ENCODE measurements around the gene DEDD. TPM values are rescaled to one million over a fixed set of nuclear protein-coding genes. Genes with fewer than 3 reads are reported as not detected.
A peak's percentile ranks its signal among the peaks of the same experiment; 100 is the strongest.

Gene DEDD
- total RNA-seq (14.7 TPM), polyA plus RNA-seq (24.8 TPM)
- long read RNA-seq, donor 1 = 0 reads
- long read RNA-seq, donor 2, transcript DEDD-202 (6 exons, 2,345 nt) = major isoform, 9 of 19 reads
- long read RNA-seq, donor 2, transcript DEDD-203 (6 exons, 2,300 nt) = minor isoform, 7 of 19 reads
- long read RNA-seq, donor 2, partial matches to known transcripts = 0 of 19 reads
- long read RNA-seq, donor 2, other reads (novel, unspliced or antisense) = 0 of 19 reads
- long read RNA-seq, donor 3, transcript DEDD-202 (6 exons, 2,345 nt) = major isoform, 6 of 7 reads
- long read RNA-seq, donor 3, partial matches to known transcripts = 0 of 7 reads
- long read RNA-seq, donor 3, other reads (novel, unspliced or antisense) = 0 of 7 reads
- long read RNA-seq, donor 4, partial matches to known transcripts = 0 of 3 reads
- long read RNA-seq, donor 4, other reads (novel, unspliced or antisense) = 0 of 3 reads
- long read RNA-seq, donor 5, transcript DEDD-202 (6 exons, 2,345 nt) = major isoform, 10 of 30 reads
- long read RNA-seq, donor 5, partial matches to known transcripts = 16 of 30 reads
- long read RNA-seq, donor 5, other reads (novel, unspliced or antisense) = 0 of 30 reads
- long read RNA-seq, donor 6, transcript DEDD-202 (6 exons, 2,345 nt) = major isoform, 8 of 10 reads
- long read RNA-seq, donor 6, partial matches to known transcripts = 0 of 10 reads
- long read RNA-seq, donor 6, other reads (novel, unspliced or antisense) = 0 of 10 reads
- long read RNA-seq, donor 7, transcript DEDD-202 (6 exons, 2,345 nt) = major isoform, 6 of 9 reads
- long read RNA-seq, donor 7, partial matches to known transcripts = 0 of 9 reads
- long read RNA-seq, donor 7, other reads (novel, unspliced or antisense) = 0 of 9 reads
- long read RNA-seq, donor 8, partial matches to known transcripts = 28 of 60 reads
- long read RNA-seq, donor 8, other reads (novel, unspliced or antisense) = 27 of 60 reads
- long read RNA-seq, donor 9, partial matches to known transcripts = 0 of 4 reads
- long read RNA-seq, donor 9, other reads (novel, unspliced or antisense) = 0 of 4 reads
- long read RNA-seq, donor 10, partial matches to known transcripts = 0 of 4 reads
- long read RNA-seq, donor 10, other reads (novel, unspliced or antisense) = 0 of 4 reads

GRCh38 chr1:161132410-161133219, at the start of gene DEDD:
DEDD (minus strand) TSS chr1:161132667; CDS start chr1:161124462, 8,205 bp downstream.
- peak; percentile 68 to 96 (median 88) for DNase-seq (ENCODE audit: low read depth in 6 of 9, low spot score in 9 of 9)
- H3K4me1 ChIP-seq (ENCODE audit: control insufficient read depth in 2 of 2, insufficient read depth in 2 of 2, low read length in 2 of 2) = peaks cover 23 to 29% of the 10 kb centered on the region in 2 donors
- under 1% methylated on average over 68 of the region's 68 CpGs for WGBS
- H3K27me3 ChIP-seq (ENCODE audit: control insufficient read depth in 2 of 2, insufficient read depth in 1 of 2, low read length in 1 of 2) = no peaks in the 10 kb centered on the region
- peaks cover 2 to 32% of the 10 kb centered on the region in 2 donors for H3K36me3 ChIP-seq (ENCODE audit: control insufficient read depth in 2 of 2, insufficient read depth in 2 of 2, low read length in 1 of 2)
- H3K4me3 ChIP-seq (ENCODE audit: low read length in 2 of 2) = peak within 1 kb of the TSS; percentile 63 to 80
- H3K9me3 ChIP-seq (ENCODE audit: control insufficient read depth in 2 of 2, insufficient read depth in 1 of 2, low read length in 1 of 2) = no peaks in the 10 kb centered on the region
- peak within 1 kb of the TSS; percentile 80 to 93 for H3K27ac ChIP-seq (ENCODE audit: low read depth in 1 of 2, low read length in 1 of 2)

DNA sequence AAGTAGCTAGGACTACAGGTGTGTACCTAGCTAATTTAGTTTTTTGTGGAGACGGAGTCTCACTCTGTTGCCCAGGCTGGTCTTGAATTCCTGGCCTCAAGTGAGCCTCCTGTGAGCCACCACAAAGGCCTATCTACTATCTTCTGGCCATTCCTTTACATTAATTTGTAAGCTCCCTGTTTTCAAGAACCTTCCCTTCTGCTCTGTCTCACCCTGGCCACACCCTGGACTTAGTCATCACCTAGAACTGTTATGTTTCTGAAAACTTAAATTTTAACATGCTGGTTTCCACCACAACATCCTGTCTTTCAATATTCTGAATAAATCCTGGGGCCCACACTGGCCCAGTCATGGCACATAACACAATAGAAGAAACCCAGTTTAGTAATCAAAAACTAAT, 49.7 kb upstream of the DEDD start:
- Histone ChIP-seq H3K27ac (ENCODE audit: low read depth in 1 of 2, low read length in 1 of 2) (peak overlapping the region; percentile 45 to 52), H3K4me3 (ENCODE audit: low read length in 2 of 2) (no peak overlapping the region), H3K9me3 (ENCODE audit: control insufficient read depth in 2 of 2, insufficient read depth in 1 of 2, low read length in 1 of 2) (no peaks in the 10 kb centered on the region), H3K36me3 (ENCODE audit: control insufficient read depth in 2 of 2, insufficient read depth in 2 of 2, low read length in 1 of 2) (no peaks in the 10 kb centered on the region), H3K4me1 (ENCODE audit: control insufficient read depth in 2 of 2, insufficient read depth in 2 of 2, low read length in 2 of 2) (peaks cover 16 to 53% of the 10 kb centered on the region in 2 donors), H3K27me3 (ENCODE audit: control insufficient read depth in 2 of 2, insufficient read depth in 1 of 2, low read length in 1 of 2) (no peaks in the 10 kb centered on the region)
- WGBS = 96% methylated on average over 1 of the region's 1 CpG
- DNase-seq (ENCODE audit: low read depth in 6 of 9, low spot score in 9 of 9) = peak in 1 of 9 donors; percentile 47

GRCh38 chr1:161180639-161181038, 48.2 kb upstream of the DEDD start:
- DNase-seq (ENCODE audit: low read depth in 6 of 9, low spot score in 9 of 9) = peak in 1 of 9 donors; percentile 39
- Histone ChIP-seq H3K27me3 (ENCODE audit: control insufficient read depth in 2 of 2, insufficient read depth in 1 of 2, low read length in 1 of 2) (no peaks in the 10 kb centered on the region), H3K4me1 (ENCODE audit: control insufficient read depth in 2 of 2, insufficient read depth in 2 of 2, low read length in 2 of 2) (peaks cover 16 to 52% of the 10 kb centered on the region in 2 donors), H3K36me3 (ENCODE audit: control insufficient read depth in 2 of 2, insufficient read depth in 2 of 2, low read length in 1 of 2) (peaks cover 0 to 3% of the 10 kb centered on the region in 2 donors), H3K9me3 (ENCODE audit: control insufficient read depth in 2 of 2, insufficient read depth in 1 of 2, low read length in 1 of 2) (no peaks in the 10 kb centered on the region), H3K4me3 (ENCODE audit: low read length in 2 of 2) (no peak overlapping the region), H3K27ac (ENCODE audit: low read depth in 1 of 2, low read length in 1 of 2) (no peak overlapping the region)
- 87% methylated on average over 1 of the region's 1 CpG for WGBS

DNA sequence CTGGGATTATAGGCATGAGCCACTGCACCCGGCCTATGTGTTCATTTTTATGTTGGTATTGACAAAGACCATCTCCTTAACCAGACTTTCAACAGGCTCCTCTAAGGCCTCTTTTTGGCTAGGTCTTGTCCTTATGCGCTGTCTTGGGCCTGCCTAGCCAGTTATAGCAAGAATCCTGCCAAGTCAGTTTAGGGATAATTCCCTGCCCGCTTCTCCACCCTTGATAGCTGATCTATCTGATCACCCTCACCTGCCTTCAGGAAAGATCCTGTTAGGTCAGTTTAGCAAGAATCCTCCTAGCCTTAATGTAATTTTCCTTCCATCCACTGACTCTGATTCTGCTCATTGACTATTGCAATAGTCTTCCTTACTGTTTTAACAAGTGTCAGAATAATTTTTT, 47.2 kb upstream of the DEDD start:
- Histone ChIP-seq H3K4me1 (ENCODE audit: control insufficient read depth in 2 of 2, insufficient read depth in 2 of 2, low read length in 2 of 2) (peaks cover 12 to 44% of the 10 kb centered on the region in 2 donors), H3K27me3 (ENCODE audit: control insufficient read depth in 2 of 2, insufficient read depth in 1 of 2, low read length in 1 of 2) (no peaks in the 10 kb centered on the region), H3K27ac (ENCODE audit: low read depth in 1 of 2, low read length in 1 of 2) (no peak overlapping the region), H3K36me3 (ENCODE audit: control insufficient read depth in 2 of 2, insufficient read depth in 2 of 2, low read length in 1 of 2) (peaks cover 5 to 11% of the 10 kb centered on the region in 2 donors), H3K9me3 (ENCODE audit: control insufficient read depth in 2 of 2, insufficient read depth in 1 of 2, low read length in 1 of 2) (no peaks in the 10 kb centered on the region), H3K4me3 (ENCODE audit: low read length in 2 of 2) (no peak overlapping the region)
- 97% methylated on average over 3 of the region's 3 CpGs for WGBS
- no peak for DNase-seq (ENCODE audit: low read depth in 6 of 9, low spot score in 9 of 9)

DNA sequence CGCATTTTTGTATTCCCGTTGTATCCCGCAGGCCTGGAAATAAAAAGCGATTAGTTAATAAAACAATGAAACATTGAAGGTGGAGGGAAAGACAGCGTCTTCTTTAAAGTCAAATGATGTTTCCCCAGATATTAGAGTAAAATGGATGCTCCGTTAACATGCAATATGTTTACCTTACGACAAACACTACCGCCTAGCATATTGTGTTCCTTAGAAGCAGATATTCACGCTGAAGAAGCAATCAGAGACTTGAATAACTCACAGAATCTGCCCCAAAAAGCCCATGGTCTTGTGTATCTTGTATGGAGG, 45.4 kb upstream of the DEDD start:
- Histone ChIP-seq H3K4me3 (ENCODE audit: low read length in 2 of 2) (peak overlapping the region in 1 of 2 donors; percentile 87), H3K36me3 (ENCODE audit: control insufficient read depth in 2 of 2, insufficient read depth in 2 of 2, low read length in 1 of 2) (peaks cover 19 to 26% of the 10 kb centered on the region in 2 donors), H3K27ac (ENCODE audit: low read depth in 1 of 2, low read length in 1 of 2) (peak overlapping the region; percentile 68 to 80), H3K27me3 (ENCODE audit: control insufficient read depth in 2 of 2, insufficient read depth in 1 of 2, low read length in 1 of 2) (no peaks in the 10 kb centered on the region), H3K4me1 (ENCODE audit: control insufficient read depth in 2 of 2, insufficient read depth in 2 of 2, low read length in 2 of 2) (peaks cover 12 to 30% of the 10 kb centered on the region in 2 donors), H3K9me3 (ENCODE audit: control insufficient read depth in 2 of 2, insufficient read depth in 1 of 2, low read length in 1 of 2) (no peaks in the 10 kb centered on the region)
- no peak for DNase-seq (ENCODE audit: low read depth in 6 of 9, low spot score in 9 of 9)
- 90% methylated on average over 9 of the region's 9 CpGs for WGBS

- Histone ChIP-seq H3K4me1 (ENCODE audit: control insufficient read depth in 2 of 2, insufficient read depth in 2 of 2, low read length in 2 of 2) (peaks cover 12 to 25% of the 10 kb centered on the region in 2 donors), H3K27me3 (ENCODE audit: control insufficient read depth in 2 of 2, insufficient read depth in 1 of 2, low read length in 1 of 2) (no peaks in the 10 kb centered on the region), H3K36me3 (ENCODE audit: control insufficient read depth in 2 of 2, insufficient read depth in 2 of 2, low read length in 1 of 2) (peaks cover 25 to 32% of the 10 kb centered on the region in 2 donors), H3K4me3 (ENCODE audit: low read length in 2 of 2) (peak within 1 kb of the TSS; percentile 85 to 87), H3K27ac (ENCODE audit: low read depth in 1 of 2, low read length in 1 of 2) (peak within 1 kb of the TSS; percentile 71 to 86), H3K9me3 (ENCODE audit: control insufficient read depth in 2 of 2, insufficient read depth in 1 of 2, low read length in 1 of 2) (no peaks in the 10 kb centered on the region)
- WGBS = 6% methylated on average over 50 of the region's 50 CpGs
- DNase-seq (ENCODE audit: low read depth in 6 of 9, low spot score in 9 of 9) = peak; percentile 64 to 92 (median 84)
Measured at GRCh38 chr1:161177112-161177935, 44.9 kb upstream of the DEDD start, which contains the start of gene B4GALT3. B4GALT3 (minus strand) TSS chr1:161177507; CDS start chr1:161176060, 1,447 bp downstream.

DNA sequence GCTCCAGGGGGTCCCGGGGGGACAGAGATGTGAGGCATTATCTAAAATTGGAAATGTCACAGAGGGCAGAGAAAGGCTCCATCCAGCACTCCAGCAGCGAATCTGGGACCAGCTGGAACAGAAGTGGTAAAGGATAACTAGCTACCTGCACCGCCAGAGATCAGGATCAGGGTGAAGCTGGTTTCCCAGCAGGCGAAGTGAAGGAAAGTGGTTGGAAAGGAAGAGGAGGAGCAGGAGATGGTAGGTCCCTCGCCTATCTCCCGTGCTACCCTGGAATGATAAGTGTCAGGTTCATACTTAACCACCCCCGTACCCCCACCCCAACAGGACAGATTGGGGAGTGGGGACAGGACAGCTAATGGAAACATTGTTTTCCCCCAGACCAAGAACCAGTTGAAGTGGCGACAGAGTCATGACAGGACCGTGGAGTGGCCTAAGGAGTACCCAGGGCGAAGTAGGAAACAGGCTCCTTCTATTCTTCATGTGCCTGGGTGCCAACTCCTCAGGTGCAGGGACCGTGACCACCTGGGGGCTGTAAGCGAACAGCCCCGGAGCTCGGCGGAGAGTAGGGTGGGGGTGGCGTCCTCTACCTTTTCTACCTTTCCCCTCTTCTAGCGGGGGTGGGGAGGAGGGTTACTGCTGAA, 44.1 kb upstream of the DEDD start:
- WGBS = 32% methylated on average over 17 of the region's 17 CpGs
- no peak for DNase-seq (ENCODE audit: low read depth in 6 of 9, low spot score in 9 of 9)

More for the DNA sequence above, 44.1 kb upstream of the DEDD start:
- Histone ChIP-seq H3K4me3 (ENCODE audit: low read length in 2 of 2) (peak overlapping the region; percentile 85 to 87), H3K9me3 (ENCODE audit: control insufficient read depth in 2 of 2, insufficient read depth in 1 of 2, low read length in 1 of 2) (no peaks in the 10 kb centered on the region), H3K27me3 (ENCODE audit: control insufficient read depth in 2 of 2, insufficient read depth in 1 of 2, low read length in 1 of 2) (no peaks in the 10 kb centered on the region), H3K4me1 (ENCODE audit: control insufficient read depth in 2 of 2, insufficient read depth in 2 of 2, low read length in 2 of 2) (peaks cover 12 to 21% of the 10 kb centered on the region in 2 donors), H3K27ac (ENCODE audit: low read depth in 1 of 2, low read length in 1 of 2) (peak overlapping the region; percentile 71 to 86), H3K36me3 (ENCODE audit: control insufficient read depth in 2 of 2, insufficient read depth in 2 of 2, low read length in 1 of 2) (peaks cover 32 to 39% of the 10 kb centered on the region in 2 donors)

Data from thymus (tissue), 14 donors.